Glomerular endothelial cell (primary cell): ENCODE data around the gene IKZF1. TPM values are rescaled to one million over a fixed set of nuclear protein-coding genes. Genes with fewer than 3 reads are reported as not detected.
"Not testable (repeated sequence)": the region's sequence is repeated elsewhere in the genome, so short reads cannot be mapped to it uniquely, and the experiment has no call there.

Experiments
- DNase-seq: peaks from one replicate; pipeline ENCODE4 v3.0.0-alpha.2; 2011; ENCODE audit warnings: low read depth, low spot score; ENCODE audit errors: extremely low read depth
- total RNA-seq: library from RNA; depleted of rRNA; stranded (reverse); fragments of >200 nt; gene quantifications from 2 replicates; pipeline ENCODE4 v1.2.3, GENCODE V29; 2015

The IKZF1 gene
- total RNA-seq, 1 donor from 2014 or later: not detected

DNA sequence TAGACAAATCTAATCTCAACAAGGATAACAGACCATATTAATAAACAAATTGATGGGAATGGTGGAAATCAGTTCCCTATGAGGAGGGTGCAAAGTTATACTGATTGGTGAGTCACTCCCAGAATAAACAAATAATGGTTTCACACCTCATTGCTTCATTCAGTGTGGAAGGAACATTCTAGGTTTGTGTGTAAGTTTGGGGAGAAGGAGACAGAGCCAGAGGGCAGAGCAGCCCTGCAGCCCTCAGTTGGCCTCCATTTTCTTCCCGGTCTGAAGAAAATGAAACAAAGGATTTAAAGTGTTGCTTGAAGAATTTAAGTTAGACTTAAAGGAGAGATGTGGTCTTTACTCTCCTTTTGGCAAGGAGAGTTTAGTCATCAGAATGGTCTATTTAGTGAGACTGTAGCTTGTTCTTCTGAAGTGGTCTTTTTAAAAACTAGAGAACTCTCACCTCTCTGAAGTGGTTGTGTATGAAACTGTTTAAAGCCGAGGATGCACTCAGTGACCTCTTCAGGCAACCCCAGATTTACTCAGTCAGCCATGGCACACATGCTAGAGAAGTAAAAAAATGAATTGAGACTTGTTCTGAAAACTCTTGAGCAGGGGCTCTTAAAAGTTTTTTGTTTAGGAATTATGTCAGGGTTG, 27.2 kb downstream of the IKZF1 start:
- DNase-seq: no peak

GRCh38 chr7:50332241-50333165, 28.0 kb downstream of the IKZF1 start:
- DNase-seq: no peak

DNA sequence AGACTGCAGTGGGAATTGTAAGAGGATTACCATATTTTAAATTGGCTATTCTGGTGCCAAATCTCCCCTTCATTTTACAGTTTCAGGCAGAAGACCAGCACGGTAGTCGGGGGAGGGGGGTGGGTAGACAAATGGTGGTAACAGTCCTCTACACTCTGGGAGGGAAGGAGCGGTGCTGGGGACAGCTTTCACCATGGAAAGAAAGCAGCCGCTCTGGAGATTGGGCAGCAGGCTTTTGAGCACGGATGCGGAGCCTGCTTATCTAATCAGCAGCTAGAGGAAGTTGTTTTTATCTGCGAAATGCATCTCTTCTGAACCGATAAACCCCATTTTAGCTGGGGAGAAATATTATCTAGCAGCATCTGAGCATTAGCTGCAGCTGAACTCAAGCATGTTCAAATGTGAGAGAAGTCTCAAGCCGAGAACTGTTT, 28.7 kb downstream of the IKZF1 start:
- DNase-seq: no peak

GRCh38 chr7:50334341-50334994, 30.0 kb downstream of the IKZF1 start:
- no peak for DNase-seq

GRCh38 chr7:50335230-50335794, 30.8 kb downstream of the IKZF1 start:
- DNase-seq: no peak

GRCh38 chr7:50335795-50336754, 31.6 kb downstream of the IKZF1 start:
- no peak for DNase-seq

GRCh38 chr7:50336894-50337703, 32.6 kb downstream of the IKZF1 start:
- DNase-seq: no peak

- DNase-seq: not testable (repeated sequence)
Measured at GRCh38 chr7:50339472-50339871, 35.0 kb downstream of the IKZF1 start.

- no peak for DNase-seq
Measured at GRCh38 chr7:50339990-50340500, 35.5 kb downstream of the IKZF1 start.

- no peak for DNase-seq
Measured at GRCh38 chr7:50341724-50342123, 37.2 kb downstream of the IKZF1 start.

DNA sequence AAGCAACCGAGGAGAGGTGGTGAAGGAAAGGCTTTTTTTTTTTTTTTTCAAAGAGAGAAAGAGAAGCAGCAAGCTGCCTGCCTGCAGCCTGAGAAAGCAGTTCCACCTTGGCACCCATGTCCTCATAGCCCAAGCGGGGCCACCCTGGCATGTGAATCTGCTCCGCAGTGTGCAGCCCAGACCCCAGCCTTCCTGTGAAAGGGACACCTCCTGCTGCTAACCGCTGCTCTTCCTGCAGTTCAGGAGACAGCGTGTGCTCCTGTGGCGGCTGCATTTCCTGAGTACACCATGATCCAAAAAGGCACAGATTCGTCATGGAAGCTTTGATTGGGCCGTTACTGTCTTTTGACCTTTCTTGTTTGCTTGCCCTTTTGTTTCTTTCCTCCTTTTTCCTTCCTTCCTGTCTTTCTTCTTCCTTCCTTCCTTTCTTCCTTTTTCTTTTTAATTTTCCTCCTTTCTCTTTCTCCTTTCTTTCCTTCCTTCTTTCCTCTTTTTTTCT, 38.1 kb downstream of the IKZF1 start:
- DNase-seq: no peak

GRCh38 chr7:50346545-50347497, 42.3 kb downstream of the IKZF1 start:
- DNase-seq: no peak

- no peak for DNase-seq
Measured at GRCh38 chr7:50347693-50348092, 43.2 kb downstream of the IKZF1 start.

DNA sequence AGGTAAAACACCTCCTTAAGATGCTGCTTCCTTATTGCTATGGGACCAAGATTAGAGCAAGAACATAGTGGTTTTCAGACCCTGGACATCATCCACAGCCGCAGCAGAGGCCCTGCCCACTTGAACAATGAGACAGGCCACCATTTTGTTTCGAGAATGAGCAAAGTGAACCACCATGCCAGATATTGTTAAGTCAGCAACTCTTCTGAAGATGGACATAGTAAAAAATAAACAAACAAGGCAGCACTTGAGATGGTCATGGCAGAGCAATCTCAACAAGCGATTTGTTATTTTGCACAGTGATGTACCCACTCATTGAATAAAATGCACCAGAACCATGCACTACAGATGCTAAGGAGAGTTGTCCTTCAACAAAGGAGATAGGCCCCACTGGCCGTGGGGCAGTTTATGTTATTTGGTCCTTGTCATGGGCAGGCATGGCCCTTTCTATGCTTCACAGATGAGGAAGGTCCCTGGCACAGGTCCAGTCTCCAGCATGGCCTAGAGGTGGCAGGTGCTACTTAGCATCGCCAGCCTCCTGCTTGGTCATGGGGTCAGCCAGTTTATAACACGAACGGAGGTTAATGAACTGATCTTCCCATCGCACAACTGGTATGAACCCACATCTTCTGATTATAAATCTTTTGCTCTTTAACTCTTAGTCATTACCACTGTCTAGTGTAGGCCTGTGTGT, 44.1 kb downstream of the IKZF1 start:
- no peak for DNase-seq

DNA sequence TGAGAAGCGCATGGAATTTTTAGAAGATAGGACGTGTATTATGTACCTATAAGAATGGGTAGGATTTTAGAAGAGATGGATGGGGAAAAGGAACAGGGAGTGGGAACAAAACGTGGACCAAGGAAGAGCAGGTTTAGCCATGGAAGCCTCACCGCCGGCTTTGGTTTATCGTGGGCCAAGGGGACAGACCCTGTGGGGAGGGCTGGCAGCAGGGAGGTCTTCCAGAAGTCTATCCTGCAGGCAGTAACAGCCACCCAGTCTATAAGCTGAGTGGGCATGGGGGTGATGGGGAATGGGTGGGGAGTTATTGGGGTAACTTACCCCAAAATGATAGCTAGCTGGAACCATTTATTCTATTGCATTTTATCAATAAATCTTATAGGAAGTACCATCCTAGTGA, 44.9 kb downstream of the IKZF1 start:
- DNase-seq: no peak

DNA sequence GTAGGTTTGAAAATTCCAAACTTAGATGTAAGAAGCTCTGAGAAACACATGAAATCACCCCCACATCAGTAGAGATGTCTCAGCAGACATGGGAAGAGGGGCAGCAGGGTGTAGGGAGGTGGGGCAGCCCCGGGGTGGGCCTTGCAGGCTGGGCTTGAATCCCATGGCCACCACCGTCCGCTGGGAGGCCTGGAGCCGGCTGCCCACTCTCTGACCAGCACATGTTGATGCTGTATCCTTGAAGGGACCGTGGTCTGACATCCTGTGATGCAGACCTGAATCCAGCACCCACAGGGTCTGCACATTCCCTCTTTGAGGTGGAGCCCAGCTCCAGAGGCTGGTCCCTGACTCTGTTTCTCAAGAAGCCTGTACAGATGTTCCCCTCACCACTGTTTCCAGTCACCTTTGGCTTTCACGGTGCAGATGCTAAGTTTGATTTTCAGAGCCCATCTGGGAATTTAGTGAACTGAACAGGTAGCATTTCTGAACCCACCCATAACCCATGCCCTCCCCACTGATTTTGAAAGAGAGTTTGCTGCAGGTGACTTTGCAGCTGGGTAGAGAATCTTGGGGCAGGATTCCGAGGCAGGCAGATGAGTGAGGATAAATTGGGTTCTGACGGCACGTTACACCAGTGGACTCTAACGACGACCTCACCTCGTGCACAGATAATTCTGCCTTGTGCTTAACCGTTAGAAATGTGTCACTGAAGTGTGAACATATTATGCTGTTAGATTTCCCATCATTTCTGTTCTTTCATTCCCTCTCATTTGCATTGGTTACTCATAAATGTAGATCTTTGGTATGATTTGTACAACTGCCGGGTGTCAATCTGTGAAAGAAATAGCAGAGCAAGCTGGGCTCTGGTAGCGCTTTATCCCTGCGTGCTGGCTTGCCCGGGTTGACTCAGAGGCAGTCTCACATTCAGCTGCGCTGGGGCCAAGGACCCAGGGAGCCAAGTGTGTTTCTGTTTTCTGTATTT, 45.7 kb downstream of the IKZF1 start:
- DNase-seq: no peak
